Measurements from ENCODE around the gene CDC25C.

Gene CDC25C

GRCh38 chr5:138245717-138246116 is 85.9 kb downstream of the CDC25C start:
- H3K27ac ChIP-seq = no peak overlapping the region
- no peak overlapping the region for H3K4me2 ChIP-seq (ENCODE audit: low read length)
- no peaks in the 10 kb centered on the region for H3K9me3 ChIP-seq (ENCODE audit: control insufficient read depth, low read length)
- H3K4me3 ChIP-seq (ENCODE audit: low read depth, low read length) = no peak overlapping the region
- no peaks in the 10 kb centered on the region for H3K79me2 ChIP-seq
- H3K4me1 ChIP-seq = peaks cover 2% of the 10 kb centered on the region
- H3K27me3 ChIP-seq (ENCODE audit: control insufficient read depth, insufficient read depth, low read length) = no peaks in the 10 kb centered on the region
- no peak overlapping the region for H3K9ac ChIP-seq
- no peaks in the 10 kb centered on the region for H3K36me3 ChIP-seq (ENCODE audit: control insufficient read depth, insufficient read depth, low read length)
- H2AFZ ChIP-seq = no peak overlapping the region
- no peak for TF ChIP-seq CTCF (IDR thresholded peaks at IDR 0.05)

GRCh38 chr5:138243794-138244193 is 87.8 kb downstream of the CDC25C start:
- Histone ChIP-seq H3K9me3 (ENCODE audit: control insufficient read depth, low read length) (no peaks in the 10 kb centered on the region), H3K4me2 (ENCODE audit: low read length) (no peak overlapping the region), H2AFZ (peak overlapping the region; percentile 38), H3K79me2 (no peaks in the 10 kb centered on the region), H3K4me1 (peaks cover 2% of the 10 kb centered on the region), H3K27me3 (ENCODE audit: control insufficient read depth, insufficient read depth, low read length) (no peaks in the 10 kb centered on the region), H3K4me3 (ENCODE audit: low read depth, low read length) (no peak overlapping the region), H3K9ac (no peak overlapping the region), H3K27ac (no peak overlapping the region), H3K36me3 (ENCODE audit: control insufficient read depth, insufficient read depth, low read length) (no peaks in the 10 kb centered on the region)
- TF ChIP-seq CTCF (IDR thresholded peaks at IDR 0.05) = no peak

- Histone ChIP-seq H3K4me3 (ENCODE audit: low read depth, low read length) (peak overlapping the region; percentile 52), H3K36me3 (ENCODE audit: control insufficient read depth, insufficient read depth, low read length) (no peaks in the 10 kb centered on the region), H3K4me1 (peaks cover 2% of the 10 kb centered on the region), H3K4me2 (ENCODE audit: low read length) (peak overlapping the region; percentile 92), H3K9ac (peak overlapping the region; percentile 4), H3K27me3 (ENCODE audit: control insufficient read depth, insufficient read depth, low read length) (no peaks in the 10 kb centered on the region), H2AFZ (peak overlapping the region; percentile 97), H3K79me2 (no peaks in the 10 kb centered on the region), H3K9me3 (ENCODE audit: control insufficient read depth, low read length) (no peaks in the 10 kb centered on the region), H3K27ac (no peak overlapping the region)
- no peak for TF ChIP-seq CTCF (IDR thresholded peaks at IDR 0.05)
These were observed 89.7 kb downstream of the CDC25C start for GRCh38 chr5:138241688-138242571.

GRCh38 chr5:138240650-138241385 is 90.8 kb downstream of the CDC25C start:
- Histone ChIP-seq H3K9ac (no peak overlapping the region), H3K9me3 (ENCODE audit: control insufficient read depth, low read length) (no peaks in the 10 kb centered on the region), H3K4me2 (ENCODE audit: low read length) (no peak overlapping the region), H3K79me2 (no peaks in the 10 kb centered on the region), H3K4me3 (ENCODE audit: low read depth, low read length) (no peak overlapping the region), H3K27me3 (ENCODE audit: control insufficient read depth, insufficient read depth, low read length) (no peaks in the 10 kb centered on the region), H2AFZ (no peak overlapping the region), H3K27ac (no peak overlapping the region), H3K4me1 (peaks cover 2% of the 10 kb centered on the region), H3K36me3 (ENCODE audit: control insufficient read depth, insufficient read depth, low read length) (no peaks in the 10 kb centered on the region)
- TF ChIP-seq CTCF (IDR thresholded peaks at IDR 0.05) = no peak
